ENCODE data around the gene HAPLN1.
A peak's percentile ranks its signal among the peaks of the same experiment; 100 is the strongest.

HAPLN1 gene

DNA sequence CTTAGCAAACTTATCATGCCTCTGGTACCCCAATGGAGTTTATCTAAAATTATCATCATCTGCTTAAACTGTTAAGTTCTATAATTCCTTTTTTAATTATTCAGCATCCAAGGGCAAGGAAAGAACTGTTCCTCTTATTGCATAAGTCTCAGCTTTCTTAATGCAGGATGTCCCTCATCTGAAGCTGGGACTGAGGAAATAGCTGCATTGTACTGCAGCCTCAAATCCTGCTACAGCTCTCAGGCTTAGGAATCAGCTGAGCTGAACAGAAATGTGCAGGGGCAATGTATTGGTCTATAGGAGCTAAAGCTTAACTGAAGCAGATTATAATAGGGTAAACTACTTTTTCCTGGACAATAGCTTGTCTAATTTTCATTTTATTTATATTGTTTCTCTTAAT is 48.0 kb downstream of the HAPLN1 start:
- H2BK15ac ChIP-seq (ENCODE audit: low read depth, poor library complexity, severe bottlenecking), result no peak overlapping the region
- peak; percentile 10 for DNase-seq

DNA sequence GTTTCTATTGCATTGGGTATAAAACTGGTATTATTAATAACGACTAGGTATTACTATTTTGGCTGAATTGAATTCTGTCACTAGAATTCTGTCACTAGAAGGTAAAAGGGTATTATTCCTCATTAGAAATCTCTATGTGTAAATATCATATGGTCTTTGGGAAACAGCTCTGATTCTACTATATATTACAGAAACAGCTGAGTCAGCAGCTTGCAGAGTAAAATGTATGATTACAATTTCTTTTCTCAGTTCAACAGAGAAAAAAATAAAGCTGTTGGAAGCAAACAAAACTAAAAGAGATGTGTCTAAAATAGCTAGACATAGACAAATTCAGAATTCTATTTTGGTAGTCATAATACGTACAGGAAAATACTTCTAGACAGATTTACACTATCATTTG is 48.5 kb downstream of the HAPLN1 start:
- H2BK12ac ChIP-seq (ENCODE audit: low read length in 2 of 2), result no peak overlapping the region
- H4K8ac ChIP-seq (ENCODE audit: low read length), result no peak overlapping the region
- H3K23ac ChIP-seq (ENCODE audit: low read length in 2 of 2), result no peak overlapping the region
- H3K4ac ChIP-seq (ENCODE audit: low read depth in 1 of 2, low read length in 2 of 2), result no peak overlapping the region
- H3K9ac ChIP-seq (ENCODE audit: low read length), result no peak overlapping the region
- H4K91ac ChIP-seq (ENCODE audit: low read length), result no peak overlapping the region
- H3K4me3 ChIP-seq (ENCODE audit: insufficient read depth in 1 of 2, low read depth in 1 of 2, low read length in 2 of 2), result no peak overlapping the region
- DNase-seq, result no peak
- H2BK5ac ChIP-seq (ENCODE audit: low read depth, low read length, poor library complexity, severe bottlenecking), result no peak overlapping the region
- no peak overlapping the region for H3K4me2 ChIP-seq (ENCODE audit: low read length, poor library complexity, severe bottlenecking)
- H3K18ac ChIP-seq (ENCODE audit: low read depth in 1 of 2, low read length in 2 of 2), result no peak overlapping the region
- no peak overlapping the region for H2BK120ac ChIP-seq (ENCODE audit: low read depth, low read length)
- H3K4me1 ChIP-seq (ENCODE audit: control insufficient read depth, insufficient read depth, low read depth, low read length), result no peaks in the 10 kb centered on the region
- no peak overlapping the region for H3K27ac ChIP-seq (ENCODE audit: low read length, poor library complexity, severe bottlenecking)
- H3K79me1 ChIP-seq (replicated peaks; ENCODE audit: low read length, poor library complexity, severe bottlenecking), result no peaks in the 10 kb centered on the region
- H3K14ac ChIP-seq (ENCODE audit: low read length in 2 of 2), result no peak overlapping the region
- no CpG with 5 or more reads among the region's 2 CpGs for WGBS
- H2AK5ac ChIP-seq (ENCODE audit: low read length, severe bottlenecking), result no peak overlapping the region
- H2BK15ac ChIP-seq (ENCODE audit: low read depth, poor library complexity, severe bottlenecking), result no peak overlapping the region
- H3K27me3 ChIP-seq (ENCODE audit: control insufficient read depth in 1 of 2, insufficient read depth in 1 of 2, low read length in 2 of 2), result peaks cover 0 to 8% of the 10 kb centered on the region in 2 experiments
- no peaks in the 10 kb centered on the region for H3K36me3 ChIP-seq (ENCODE audit: control insufficient read depth in 1 of 2, insufficient read depth in 2 of 2, low read depth in 1 of 2, low read length in 2 of 2)
- no peak overlapping the region for H2AFZ ChIP-seq (ENCODE audit: low read depth, low read length)
- H3K9me3 ChIP-seq (ENCODE audit: control insufficient read depth, low read length), result no peaks in the 10 kb centered on the region

More for the DNA sequence above, 48.0 kb downstream of the HAPLN1 start:
- no peak overlapping the region for H4K91ac ChIP-seq (ENCODE audit: low read length)
- H3K36me3 ChIP-seq (ENCODE audit: control insufficient read depth in 1 of 2, insufficient read depth in 2 of 2, low read depth in 1 of 2, low read length in 2 of 2), result no peaks in the 10 kb centered on the region
- H3K4ac ChIP-seq (ENCODE audit: low read depth in 1 of 2, low read length in 2 of 2), result no peak overlapping the region
- H3K79me1 ChIP-seq (replicated peaks; ENCODE audit: low read length, poor library complexity, severe bottlenecking), result no peaks in the 10 kb centered on the region
- no peak overlapping the region for H2AK5ac ChIP-seq (ENCODE audit: low read length, severe bottlenecking)
- no peak overlapping the region for H2BK5ac ChIP-seq (ENCODE audit: low read depth, low read length, poor library complexity, severe bottlenecking)
- no peak overlapping the region for H3K4me2 ChIP-seq (ENCODE audit: low read length, poor library complexity, severe bottlenecking)
- H3K9me3 ChIP-seq (ENCODE audit: control insufficient read depth, low read length), result no peaks in the 10 kb centered on the region
- H3K23ac ChIP-seq (ENCODE audit: low read length in 2 of 2), result no peak overlapping the region
- H3K4me3 ChIP-seq (ENCODE audit: insufficient read depth in 1 of 2, low read depth in 1 of 2, low read length in 2 of 2), result no peak overlapping the region
- H2AFZ ChIP-seq (ENCODE audit: low read depth, low read length), result no peak overlapping the region
- H3K14ac ChIP-seq (ENCODE audit: low read length in 2 of 2), result no peak overlapping the region
- H2BK12ac ChIP-seq (ENCODE audit: low read length in 2 of 2), result no peak overlapping the region
- H3K18ac ChIP-seq (ENCODE audit: low read depth in 1 of 2, low read length in 2 of 2), result no peak overlapping the region
- no peak overlapping the region for H3K9ac ChIP-seq (ENCODE audit: low read length)
- no peak overlapping the region for H3K27ac ChIP-seq (ENCODE audit: low read length, poor library complexity, severe bottlenecking)
- no peak overlapping the region for H4K8ac ChIP-seq (ENCODE audit: low read length)
- H3K4me1 ChIP-seq (ENCODE audit: control insufficient read depth, insufficient read depth, low read depth, low read length), result no peaks in the 10 kb centered on the region
- peaks cover 0 to 6% of the 10 kb centered on the region in 2 experiments for H3K27me3 ChIP-seq (ENCODE audit: control insufficient read depth in 1 of 2, insufficient read depth in 1 of 2, low read length in 2 of 2)
- no peak overlapping the region for H2BK120ac ChIP-seq (ENCODE audit: low read depth, low read length)

DNA sequence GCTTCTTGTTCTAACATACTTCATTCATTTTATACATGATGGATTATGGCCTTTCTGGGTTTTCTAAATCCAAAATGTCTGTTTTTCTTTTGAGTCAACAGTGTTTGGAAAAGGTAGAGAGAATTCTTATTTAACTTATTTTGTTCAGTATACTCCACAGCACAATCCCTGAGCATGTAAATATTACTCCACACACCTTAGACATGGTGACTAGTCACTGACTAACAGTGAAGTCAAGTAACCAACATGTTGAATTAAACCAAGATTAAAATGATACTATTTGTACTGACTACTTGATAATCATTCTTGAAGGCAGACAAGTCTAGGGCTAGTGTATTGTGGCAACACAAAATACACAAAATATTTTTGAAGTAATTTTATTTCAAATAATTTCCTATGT is 55.0 kb downstream of the HAPLN1 start:
- H3K23ac ChIP-seq (ENCODE audit: low read length in 2 of 2), result no peak overlapping the region
- no peaks in the 10 kb centered on the region for H3K79me1 ChIP-seq (replicated peaks; ENCODE audit: low read length, poor library complexity, severe bottlenecking)
- H3K4me1 ChIP-seq (ENCODE audit: control insufficient read depth, insufficient read depth, low read depth, low read length), result no peaks in the 10 kb centered on the region
- no peak overlapping the region for H2AFZ ChIP-seq (ENCODE audit: low read depth, low read length)
- no peak overlapping the region for H3K18ac ChIP-seq (ENCODE audit: low read depth in 1 of 2, low read length in 2 of 2)
- H3K27me3 ChIP-seq (ENCODE audit: control insufficient read depth in 1 of 2, insufficient read depth in 1 of 2, low read length in 2 of 2), result peaks cover 0 to 5% of the 10 kb centered on the region in 2 experiments
- H2BK120ac ChIP-seq (ENCODE audit: low read depth, low read length), result no peak overlapping the region
- no peak overlapping the region for H2BK5ac ChIP-seq (ENCODE audit: low read depth, low read length, poor library complexity, severe bottlenecking)
- H3K36me3 ChIP-seq (ENCODE audit: control insufficient read depth in 1 of 2, insufficient read depth in 2 of 2, low read depth in 1 of 2, low read length in 2 of 2), result no peaks in the 10 kb centered on the region
- no peak overlapping the region for H4K91ac ChIP-seq (ENCODE audit: low read length)
- no peak overlapping the region for H3K14ac ChIP-seq (ENCODE audit: low read length in 2 of 2)
- H3K9ac ChIP-seq (ENCODE audit: low read length), result no peak overlapping the region
- H4K8ac ChIP-seq (ENCODE audit: low read length), result no peak overlapping the region
- no peak overlapping the region for H3K4ac ChIP-seq (ENCODE audit: low read depth in 1 of 2, low read length in 2 of 2)
- H3K4me2 ChIP-seq (ENCODE audit: low read length, poor library complexity, severe bottlenecking), result no peak overlapping the region
- H2AK5ac ChIP-seq (ENCODE audit: low read length, severe bottlenecking), result no peak overlapping the region
- no peak overlapping the region for H3K4me3 ChIP-seq (ENCODE audit: insufficient read depth in 1 of 2, low read depth in 1 of 2, low read length in 2 of 2)
- no peaks in the 10 kb centered on the region for H3K9me3 ChIP-seq (ENCODE audit: control insufficient read depth, low read length)
- H2BK15ac ChIP-seq (ENCODE audit: low read depth, poor library complexity, severe bottlenecking), result no peak overlapping the region
- no peak overlapping the region for H3K27ac ChIP-seq (ENCODE audit: low read length, poor library complexity, severe bottlenecking)
- DNase-seq, result no peak
- no peak overlapping the region for H2BK12ac ChIP-seq (ENCODE audit: low read length in 2 of 2)

DNA sequence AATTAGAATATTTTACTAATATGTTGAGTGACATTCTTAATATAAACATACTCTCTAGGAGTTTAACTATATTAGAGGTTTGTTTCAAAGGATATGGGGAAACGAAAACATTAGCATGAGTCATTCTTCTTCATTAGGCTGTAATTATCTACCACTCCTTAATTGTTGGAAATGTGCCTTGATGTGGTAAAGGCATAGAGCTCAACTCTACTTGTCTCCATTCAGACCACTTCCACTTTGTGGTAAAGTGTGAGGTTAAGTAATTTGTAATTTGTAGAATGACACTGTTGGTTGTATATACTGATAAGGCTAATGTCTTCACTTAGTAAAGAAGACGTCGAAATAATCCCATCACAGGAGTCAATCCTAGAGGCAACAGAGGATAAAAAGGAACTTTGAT is 58.1 kb downstream of the HAPLN1 start:
- Histone ChIP-seq H4K8ac (ENCODE audit: low read length) (no peak overlapping the region), H2AFZ (ENCODE audit: low read depth, low read length) (no peak overlapping the region), H4K91ac (ENCODE audit: low read length) (no peak overlapping the region), H3K27me3 (ENCODE audit: control insufficient read depth in 1 of 2, insufficient read depth in 1 of 2, low read length in 2 of 2) (peaks cover 0 to 1% of the 10 kb centered on the region in 2 experiments), H3K14ac (ENCODE audit: low read length in 2 of 2) (no peak overlapping the region), H3K9me3 (ENCODE audit: control insufficient read depth, low read length) (no peaks in the 10 kb centered on the region), H3K36me3 (ENCODE audit: control insufficient read depth in 1 of 2, insufficient read depth in 2 of 2, low read depth in 1 of 2, low read length in 2 of 2) (no peaks in the 10 kb centered on the region), H3K4me1 (ENCODE audit: control insufficient read depth, insufficient read depth, low read depth, low read length) (no peaks in the 10 kb centered on the region), H2BK12ac (ENCODE audit: low read length in 2 of 2) (no peak overlapping the region), H3K23ac (ENCODE audit: low read length in 2 of 2) (no peak overlapping the region), H3K79me1 (replicated peaks; ENCODE audit: low read length, poor library complexity, severe bottlenecking) (no peaks in the 10 kb centered on the region), H3K18ac (ENCODE audit: low read depth in 1 of 2, low read length in 2 of 2) (no peak overlapping the region), H2BK15ac (ENCODE audit: low read depth, poor library complexity, severe bottlenecking) (no peak overlapping the region), H2AK5ac (ENCODE audit: low read length, severe bottlenecking) (no peak overlapping the region), H2BK5ac (ENCODE audit: low read depth, low read length, poor library complexity, severe bottlenecking) (no peak overlapping the region), H3K4ac (ENCODE audit: low read depth in 1 of 2, low read length in 2 of 2) (no peak overlapping the region), H3K9ac (ENCODE audit: low read length) (no peak overlapping the region), H3K4me3 (ENCODE audit: insufficient read depth in 1 of 2, low read depth in 1 of 2, low read length in 2 of 2) (no peak overlapping the region), H2BK120ac (ENCODE audit: low read depth, low read length) (no peak overlapping the region), H3K4me2 (ENCODE audit: low read length, poor library complexity, severe bottlenecking) (no peak overlapping the region), H3K27ac (ENCODE audit: low read length, poor library complexity, severe bottlenecking) (no peak overlapping the region)
- DNase-seq, result no peak
- WGBS, result no CpG with 5 or more reads among the region's 3 CpGs

All from mesenchymal stem cell (in vitro differentiated cells and primary cell).